Activated B cell treated with CpG ODN at 0.5 μM for 24 hours (primary cell): ENCODE measurements around the gene CCDC186. TPM values are rescaled to one million over a fixed set of nuclear protein-coding genes. Genes with fewer than 3 reads are reported as not detected.

Experiments
- ATAC-seq: fragments of 200-7000 bp; cut with Tn5 transposase; one replicate; pipeline ENCODE4 v1.10.0; 2021; ENCODE audit warnings: low read depth, mild to moderate bottlenecking, moderate library complexity
- CTCF ChIA-PET: fragments of 350-600 bp; sonication (Branson Sonifier 250); formaldehyde crosslinking; loops from one replicate; lab custom pipeline; 2021; ENCODE audit warnings: antibody characterized with exemption; lab: Charles Lee
- POLR2A ChIA-PET: fragments of 350-600 bp; sonication (Branson Sonifier 250); formaldehyde crosslinking; loops from one replicate; lab custom pipeline; 2021; ENCODE audit warnings: antibody characterized with exemption; lab: Charles Lee
- DNase-seq: peaks from one replicate; pipeline ENCODE4 v3.0.0; 2022
- H3K27ac Mint-ChIP-seq: one replicate; pipeline ENCODE4 v1.8.0; 2020; ENCODE audit warnings: mixed read lengths
- H3K27me3 Mint-ChIP-seq: one replicate; pipeline ENCODE4 v1.8.0; 2021; ENCODE audit warnings: mixed read lengths
- H3K36me3 Mint-ChIP-seq: one replicate; pipeline ENCODE4 v1.8.0; 2021; ENCODE audit warnings: low read depth, mixed read lengths
- H3K4me1 Mint-ChIP-seq: one replicate; pipeline ENCODE4 v1.8.0; 2021; ENCODE audit warnings: mixed read lengths
- H3K4me3 Mint-ChIP-seq: one replicate; pipeline ENCODE4 v1.8.0; 2020; ENCODE audit warnings: mild to moderate bottlenecking, mixed read lengths
- H3K9me3 Mint-ChIP-seq: one replicate; pipeline ENCODE4 v1.8.0; 2020; ENCODE audit warnings: mixed read lengths
- intact Hi-C: fragments of 100-400 bp; cut with micrococcal nuclease; formaldehyde crosslinking; loops from one replicate; pipeline ENCODE4 v1.15.1; 2024
- total RNA-seq: library from RNA; stranded (reverse); gene quantifications from 2 replicates; pipeline ENCODE4 v1.2.3, GENCODE V29; 2022
- TF ChIP-seq, protein P1 (sequence below): fragments of 200-600 bp; IDR thresholded peaks from one replicate; pipeline ENCODE4 v1.8.0; 2022; ENCODE audit warnings: antibody characterized with exemption, mild to moderate bottlenecking

The CCDC186 gene
- total RNA-seq, 1 donor from 2014 or later = 24.8 TPM

DNA sequence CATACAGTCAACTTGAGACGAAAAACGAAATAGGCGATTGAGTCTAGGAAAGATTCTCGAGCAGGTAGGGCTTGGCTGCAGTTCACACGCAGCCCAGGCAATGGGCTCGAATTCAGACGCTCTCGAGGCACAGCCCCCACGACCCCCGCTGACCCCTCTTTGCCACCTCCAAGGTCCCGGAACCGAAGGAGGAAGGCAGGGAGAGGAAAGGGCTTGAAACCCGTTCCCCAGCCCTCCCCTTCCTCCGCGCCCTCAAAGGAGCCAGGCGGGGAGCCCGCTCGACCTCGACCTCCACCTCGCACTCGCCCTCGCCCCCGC is 441 bp downstream of the CCDC186 start:
- no peak for ATAC-seq

DNA sequence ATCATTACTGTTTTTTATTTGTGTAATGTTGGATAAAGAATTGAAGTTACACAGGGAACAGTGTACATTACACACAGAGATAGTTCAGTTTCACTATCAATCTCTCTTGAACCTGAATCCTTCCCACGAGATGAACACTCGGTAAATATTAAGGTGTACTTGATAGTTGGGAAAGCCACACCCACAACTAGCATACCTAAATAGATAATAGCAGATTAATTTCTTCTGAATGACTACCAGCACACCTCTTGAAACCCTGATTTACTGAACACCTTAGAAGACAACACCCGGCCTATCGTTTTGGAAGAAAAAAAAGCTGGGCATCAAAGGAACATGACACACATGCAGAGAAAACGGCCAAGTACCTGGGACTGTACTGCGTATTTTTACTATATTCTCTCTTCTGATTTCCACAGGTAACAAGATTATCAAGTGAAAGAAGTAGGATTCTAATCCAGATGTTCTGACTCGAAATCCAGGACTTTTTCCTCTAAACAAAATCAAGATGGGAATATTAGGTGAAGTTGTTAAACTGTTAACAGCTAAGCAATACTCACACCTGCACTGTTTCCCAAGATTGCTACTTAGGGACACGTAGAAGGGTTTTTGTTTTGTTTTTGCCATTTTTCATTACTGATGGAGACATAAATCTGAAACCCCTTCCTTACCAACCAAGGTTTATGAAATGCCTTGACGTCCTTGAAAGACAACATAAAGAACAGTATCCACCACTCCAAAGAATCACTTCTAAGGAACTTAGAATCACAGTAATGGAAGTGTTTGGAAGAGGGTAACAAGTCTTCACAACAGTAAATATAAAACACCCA is 1.0 kb downstream of the CCDC186 start:
- DNase-seq = no peak
- Mint-ChIP-seq H3K36me3 (peaks cover 23% of the 10 kb centered on the region), H3K9me3 (peaks cover 2% of the 10 kb centered on the region), H3K27me3 (no peaks in the 10 kb centered on the region), H3K4me3 (peak overlapping the region; percentile 97), H3K27ac (peak overlapping the region; percentile 95), H3K4me1 (peaks cover 34% of the 10 kb centered on the region)
- ATAC-seq = no peak
- ChIA-PET POLR2A (interaction anchor here (0.6 kb wide), 1 partner anchor 252 kb away, joined by 4 read pairs; no protein-coding TSS in a partner anchor), CTCF (no interaction called here)
- intact Hi-C loops = loop anchor here (5.0 to 10.0 kb wide), 6 partner anchors 126 to 1798 kb away; partner anchors contain the start of genes ACSL5 and ATRNL1
- TF ChIP-seq, protein P1, sequence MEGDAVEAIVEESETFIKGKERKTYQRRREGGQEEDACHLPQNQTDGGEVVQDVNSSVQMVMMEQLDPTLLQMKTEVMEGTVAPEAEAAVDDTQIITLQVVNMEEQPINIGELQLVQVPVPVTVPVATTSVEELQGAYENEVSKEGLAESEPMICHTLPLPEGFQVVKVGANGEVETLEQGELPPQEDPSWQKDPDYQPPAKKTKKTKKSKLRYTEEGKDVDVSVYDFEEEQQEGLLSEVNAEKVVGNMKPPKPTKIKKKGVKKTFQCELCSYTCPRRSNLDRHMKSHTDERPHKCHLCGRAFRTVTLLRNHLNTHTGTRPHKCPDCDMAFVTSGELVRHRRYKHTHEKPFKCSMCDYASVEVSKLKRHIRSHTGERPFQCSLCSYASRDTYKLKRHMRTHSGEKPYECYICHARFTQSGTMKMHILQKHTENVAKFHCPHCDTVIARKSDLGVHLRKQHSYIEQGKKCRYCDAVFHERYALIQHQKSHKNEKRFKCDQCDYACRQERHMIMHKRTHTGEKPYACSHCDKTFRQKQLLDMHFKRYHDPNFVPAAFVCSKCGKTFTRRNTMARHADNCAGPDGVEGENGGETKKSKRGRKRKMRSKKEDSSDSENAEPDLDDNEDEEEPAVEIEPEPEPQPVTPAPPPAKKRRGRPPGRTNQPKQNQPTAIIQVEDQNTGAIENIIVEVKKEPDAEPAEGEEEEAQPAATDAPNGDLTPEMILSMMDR = no peak

More for the DNA sequence above, 441 bp downstream of the CCDC186 start:
- ChIA-PET CTCF (interaction anchor here (1.3 kb wide), 1 partner anchor 494 kb away, joined by 3 read pairs; the partner anchor contains the start of gene CASP7), POLR2A (interaction anchor here (0.8 to 1.5 kb wide), 8 partner anchors 15 to 1798 kb away, joined by 3 to 7 read pairs (median 4); partner anchors contain the start of genes CASP7, DCLRE1A and NHLRC2)
- H3K27me3 Mint-ChIP-seq = no peaks in the 10 kb centered on the region
- H3K4me3 Mint-ChIP-seq = peak overlapping the region; percentile 97
- peak overlapping the region; percentile 95 for H3K27ac Mint-ChIP-seq
- TF ChIP-seq, protein P1 = no peak
- H3K4me1 Mint-ChIP-seq = peaks cover 31% of the 10 kb centered on the region
- H3K9me3 Mint-ChIP-seq = peaks cover 2% of the 10 kb centered on the region
- peaks cover 20% of the 10 kb centered on the region for H3K36me3 Mint-ChIP-seq
- no peak for DNase-seq
- intact Hi-C loops = loop anchor here (5.0 to 10.0 kb wide), 6 partner anchors 126 to 1799 kb away; partner anchors contain the start of genes ACSL5 and ATRNL1

DNA sequence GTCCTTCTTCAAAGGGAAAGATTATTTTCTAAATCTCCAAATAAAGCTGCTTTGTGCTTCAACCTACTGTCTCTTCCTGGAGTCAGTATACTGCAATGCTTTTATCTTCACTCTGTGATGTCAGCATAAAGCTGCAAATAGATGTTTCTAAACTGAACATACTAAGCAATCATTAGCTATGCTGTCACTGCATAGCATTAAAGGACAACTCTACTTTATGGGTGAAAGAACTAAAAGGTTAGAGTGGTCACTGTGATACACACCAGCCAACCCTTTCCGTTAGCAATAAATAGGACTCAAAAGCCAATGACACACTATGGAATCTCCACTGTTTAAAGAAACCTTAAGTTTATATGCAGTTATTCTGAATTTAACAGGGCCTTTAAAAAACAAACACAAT is 1.8 kb downstream of the CCDC186 start:
- no peak for DNase-seq
- Mint-ChIP-seq H3K27ac (no peak overlapping the region), H3K9me3 (peaks cover 2% of the 10 kb centered on the region), H3K27me3 (no peaks in the 10 kb centered on the region), H3K36me3 (peaks cover 26% of the 10 kb centered on the region), H3K4me3 (peak overlapping the region; percentile 97), H3K4me1 (peaks cover 37% of the 10 kb centered on the region)
- ChIA-PET CTCF (no interaction called here), POLR2A (no interaction called here)
- intact Hi-C loops = loop anchor here (5.0 to 10.0 kb wide), 6 partner anchors 125 to 1797 kb away; partner anchors contain the start of genes ACSL5 and ATRNL1
- no peak for ATAC-seq
- TF ChIP-seq, protein P1 = no peak

DNA sequence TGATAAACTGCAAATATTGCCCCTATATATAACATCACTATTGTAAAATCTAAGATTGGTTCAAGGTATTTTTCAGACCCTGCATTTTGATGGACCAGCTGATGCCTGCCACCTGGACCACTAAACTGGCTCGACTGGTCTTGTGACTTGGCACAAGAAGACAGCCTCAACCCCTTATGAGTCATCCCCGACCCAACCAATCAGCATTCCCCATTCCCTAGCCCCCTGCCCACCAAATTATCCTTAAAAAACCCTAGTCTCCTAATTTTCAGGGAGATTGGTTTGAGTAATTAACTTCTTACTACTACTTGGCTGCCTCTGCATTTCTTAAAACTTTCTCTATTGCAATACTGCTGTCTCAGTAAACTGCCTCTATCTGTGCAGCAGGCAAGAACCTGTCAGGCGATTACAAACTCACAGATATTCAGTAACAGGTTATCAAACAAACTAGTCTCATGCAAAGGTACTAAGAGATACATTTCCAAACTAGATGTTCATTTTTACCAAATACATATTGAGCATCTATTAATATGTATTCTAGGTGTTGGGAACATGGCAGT is 5.5 kb downstream of the CCDC186 start:
- ChIA-PET CTCF (no interaction called here), POLR2A (no interaction called here)
- ATAC-seq = no peak
- Mint-ChIP-seq H3K4me1 (peaks cover 33% of the 10 kb centered on the region), H3K27me3 (no peaks in the 10 kb centered on the region), H3K27ac (no peak overlapping the region), H3K9me3 (peaks cover 2% of the 10 kb centered on the region), H3K4me3 (no peak overlapping the region), H3K36me3 (peaks cover 32% of the 10 kb centered on the region)
- intact Hi-C loops = no loop called here
- DNase-seq = no peak
- TF ChIP-seq, protein P1 = no peak

DNA sequence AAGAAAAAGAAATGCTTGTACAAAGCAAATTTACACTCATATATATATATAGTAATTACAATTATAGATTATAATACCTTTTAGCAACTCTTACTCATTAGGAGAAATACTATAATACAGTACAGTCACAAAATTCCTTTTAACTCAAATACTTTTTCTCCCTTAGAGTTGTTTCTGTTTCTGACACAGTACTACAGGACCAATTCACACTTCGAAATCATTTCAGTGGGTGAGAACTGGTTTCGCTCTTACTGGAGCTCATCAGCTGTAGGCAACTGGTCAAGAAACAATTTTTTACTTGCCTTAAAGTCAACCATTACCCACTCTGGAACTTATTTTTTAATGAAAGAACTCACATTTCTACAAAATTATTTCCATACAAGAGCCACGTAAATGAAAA is 6.0 kb downstream of the CCDC186 start:
- peaks cover 33% of the 10 kb centered on the region for H3K4me1 Mint-ChIP-seq
- H3K27me3 Mint-ChIP-seq = no peaks in the 10 kb centered on the region
- DNase-seq (no peak), ATAC-seq (no peak)
- peaks cover 2% of the 10 kb centered on the region for H3K9me3 Mint-ChIP-seq
- H3K4me3 Mint-ChIP-seq = no peak overlapping the region
- H3K27ac Mint-ChIP-seq = no peak overlapping the region
- ChIA-PET POLR2A (interaction anchor here (0.6 kb wide), 1 partner anchor 118 kb away, joined by 3 read pairs; no protein-coding TSS in a partner anchor), CTCF (no interaction called here)
- peaks cover 38% of the 10 kb centered on the region for H3K36me3 Mint-ChIP-seq
- intact Hi-C loops = no loop called here
- TF ChIP-seq, protein P1 = no peak
